MCF 10A (cell line): ENCODE data around the gene KRTAP10-3. TPM values are rescaled to one million over a fixed set of nuclear protein-coding genes. Genes with fewer than 3 reads are reported as not detected.

ENCODE experiments used
- BruUV-seq: library from RNA; stranded (reverse); fragments of 400-500 nt; replicated peaks from 2 replicates; lab custom pipeline; 2021; lab: Mats Ljungman, UMichigan
- CTCF ChIA-PET: fragments of 300-600 bp; sonication (Branson Sonifier 250); formaldehyde crosslinking; extraction: SDS; loops from one replicate; lab custom pipeline; 2021; ENCODE audit warnings: antibody characterized with exemption, inconsistent platforms; lab: Yijun Ruan, JAX
- POLR2A ChIA-PET: fragments of 300-600, 350-650 bp; sonication (Branson Sonifier 250); formaldehyde crosslinking; extraction: SDS; loops from one replicate; lab custom pipeline; 2020; ENCODE audit warnings: antibody characterized with exemption, inconsistent platforms; lab: Yijun Ruan, JAX
- DNase-seq: peaks from one replicate; pipeline ENCODE4 v3.0.0-alpha.2; 2018; ENCODE audit not compliant: unreplicated experiment
- H3K27ac Mint-ChIP-seq: one replicate; pipeline ENCODE4 v1.8.0; 2022; ENCODE audit warnings: mild to moderate bottlenecking, low read depth, mixed read lengths; ENCODE audit not compliant: unreplicated experiment
- H3K27me3 Mint-ChIP-seq: one replicate; pipeline ENCODE4 v1.8.0; 2022; ENCODE audit warnings: mixed read lengths; ENCODE audit not compliant: insufficient read depth, unreplicated experiment
- H3K36me3 Mint-ChIP-seq: one replicate; pipeline ENCODE4 v1.8.0; 2022; ENCODE audit warnings: mild to moderate bottlenecking, moderate library complexity, mixed read lengths; ENCODE audit not compliant: insufficient read depth, unreplicated experiment
- H3K4me1 Mint-ChIP-seq: one replicate; pipeline ENCODE4 v1.8.0; 2022; ENCODE audit warnings: mixed read lengths; ENCODE audit not compliant: insufficient read depth, unreplicated experiment
- H3K4me3 Mint-ChIP-seq: one replicate; pipeline ENCODE4 v1.8.0; 2022; ENCODE audit warnings: mild to moderate bottlenecking, moderate library complexity, mixed read lengths; ENCODE audit not compliant: unreplicated experiment
- H3K9me3 Mint-ChIP-seq: one replicate; pipeline ENCODE4 v1.8.0; 2022; ENCODE audit warnings: mixed read lengths; ENCODE audit not compliant: unreplicated experiment
- intact Hi-C: fragments of 100-400 bp; cut with micrococcal nuclease; formaldehyde crosslinking; loops from 2 replicates; pipeline ENCODE4 v1.14.1; 2022
- total RNA-seq: library from RNA; stranded (reverse); gene quantifications from 2 replicates; pipeline ENCODE4 v1.2.3, GENCODE V29; 2022
- TF ChIP-seq, protein P1 (sequence below): fragments of 200-600 bp; IDR thresholded peaks from one replicate; pipeline ENCODE4 v1.8.0; 2022; ENCODE audit warnings: antibody characterized with exemption, mild to moderate bottlenecking; ENCODE audit not compliant: unreplicated experiment

Gene KRTAP10-3
- total RNA-seq, 1 experiment from 2014 or later, result not detected

DNA sequence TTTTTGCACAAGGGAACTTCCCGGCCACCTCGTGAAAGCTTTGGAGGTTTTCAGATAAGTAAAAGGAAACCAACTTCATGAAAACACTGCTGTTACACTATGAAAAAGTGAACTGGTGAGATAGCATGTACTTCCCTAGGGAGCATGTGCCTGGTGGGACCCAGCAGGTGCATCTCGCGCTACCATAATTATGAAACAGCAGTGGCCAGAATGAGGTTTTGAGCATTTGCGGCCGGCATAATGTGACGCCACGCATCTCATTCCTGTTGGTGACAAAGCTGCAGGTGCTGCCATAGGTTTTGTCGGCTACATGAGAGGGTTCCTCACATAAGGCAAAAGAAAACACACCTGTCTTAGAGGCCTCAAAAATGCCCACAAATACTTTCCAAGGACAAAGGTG is 1.7 kb downstream of the KRTAP10-3 start:
- BruUV-seq, result no TSS peak
- H3K36me3 Mint-ChIP-seq, result no peaks in the 10 kb centered on the region
- POLR2A ChIA-PET, result interaction anchor here (0.6 kb wide), 1 partner anchor 244 kb away, joined by 3 read pairs; no protein-coding TSS in a partner anchor
- no peak overlapping the region for H3K4me3 Mint-ChIP-seq
- CTCF ChIA-PET, result interaction anchor here (0.7 kb wide), 1 partner anchor 24 kb away, joined by 3 read pairs; no protein-coding TSS in a partner anchor
- H3K27me3 Mint-ChIP-seq, result peaks cover 76% of the 10 kb centered on the region
- intact Hi-C loops, result no loop called here
- H3K9me3 Mint-ChIP-seq, result peaks cover 11% of the 10 kb centered on the region
- DNase-seq, result no peak
- no peak overlapping the region for H3K27ac Mint-ChIP-seq
- no peaks in the 10 kb centered on the region for H3K4me1 Mint-ChIP-seq
- TF ChIP-seq, protein P1, sequence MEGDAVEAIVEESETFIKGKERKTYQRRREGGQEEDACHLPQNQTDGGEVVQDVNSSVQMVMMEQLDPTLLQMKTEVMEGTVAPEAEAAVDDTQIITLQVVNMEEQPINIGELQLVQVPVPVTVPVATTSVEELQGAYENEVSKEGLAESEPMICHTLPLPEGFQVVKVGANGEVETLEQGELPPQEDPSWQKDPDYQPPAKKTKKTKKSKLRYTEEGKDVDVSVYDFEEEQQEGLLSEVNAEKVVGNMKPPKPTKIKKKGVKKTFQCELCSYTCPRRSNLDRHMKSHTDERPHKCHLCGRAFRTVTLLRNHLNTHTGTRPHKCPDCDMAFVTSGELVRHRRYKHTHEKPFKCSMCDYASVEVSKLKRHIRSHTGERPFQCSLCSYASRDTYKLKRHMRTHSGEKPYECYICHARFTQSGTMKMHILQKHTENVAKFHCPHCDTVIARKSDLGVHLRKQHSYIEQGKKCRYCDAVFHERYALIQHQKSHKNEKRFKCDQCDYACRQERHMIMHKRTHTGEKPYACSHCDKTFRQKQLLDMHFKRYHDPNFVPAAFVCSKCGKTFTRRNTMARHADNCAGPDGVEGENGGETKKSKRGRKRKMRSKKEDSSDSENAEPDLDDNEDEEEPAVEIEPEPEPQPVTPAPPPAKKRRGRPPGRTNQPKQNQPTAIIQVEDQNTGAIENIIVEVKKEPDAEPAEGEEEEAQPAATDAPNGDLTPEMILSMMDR, result no peak

DNA sequence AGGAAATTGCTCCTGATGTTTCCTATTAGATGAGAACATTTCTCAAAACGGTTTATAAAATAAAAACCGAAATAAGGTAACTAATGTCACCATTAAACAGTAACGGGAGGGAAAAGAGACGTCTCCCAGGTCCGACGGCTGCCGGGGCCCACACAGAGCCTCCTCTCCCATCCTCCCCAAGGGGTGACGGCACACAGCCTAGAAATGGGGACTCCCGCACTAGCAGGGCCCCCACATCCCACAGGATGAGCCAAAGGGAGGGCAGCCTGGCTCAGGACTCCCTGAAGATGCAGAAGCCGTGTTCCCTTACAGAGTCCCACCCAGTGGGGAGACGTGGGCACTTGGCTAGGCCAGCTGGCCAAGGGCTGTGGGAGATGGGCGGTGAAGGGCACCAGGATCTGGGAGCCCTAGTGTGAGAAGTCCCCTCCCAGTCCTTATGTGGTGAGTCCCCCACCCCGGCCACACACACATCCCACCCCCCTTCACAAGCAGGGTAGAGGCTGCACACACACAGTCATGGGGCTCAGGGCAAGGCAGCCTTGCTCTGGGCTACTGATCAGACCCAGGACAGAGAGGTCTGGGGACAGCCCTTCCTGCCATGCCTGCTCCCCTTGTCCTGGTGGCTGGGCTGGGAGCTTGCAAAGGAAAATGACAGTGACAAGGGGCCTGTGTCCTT is 3.3 kb downstream of the KRTAP10-3 start:
- Mint-ChIP-seq H3K27me3 (peaks cover 75% of the 10 kb centered on the region), H3K4me3 (no peak overlapping the region), H3K36me3 (no peaks in the 10 kb centered on the region), H3K4me1 (peaks cover 8% of the 10 kb centered on the region), H3K27ac (no peak overlapping the region), H3K9me3 (peaks cover 5% of the 10 kb centered on the region)
- POLR2A ChIA-PET, result no interaction called here
- no TSS peak for BruUV-seq
- TF ChIP-seq, protein P1, result no peak
- CTCF ChIA-PET, result no interaction called here
- intact Hi-C loops, result no loop called here
- no peak for DNase-seq

- POLR2A ChIA-PET, result no interaction called here
- BruUV-seq, result no TSS peak
- DNase-seq, result no peak
- H3K27ac Mint-ChIP-seq, result no peak overlapping the region
- CTCF ChIA-PET, result interaction anchor here (0.7 kb wide), 1 partner anchor 43 kb away, joined by 4 read pairs; no protein-coding TSS in a partner anchor
- H3K4me3 Mint-ChIP-seq, result no peak overlapping the region
- peaks cover 8% of the 10 kb centered on the region for H3K9me3 Mint-ChIP-seq
- H3K36me3 Mint-ChIP-seq, result no peaks in the 10 kb centered on the region
- intact Hi-C loops, result no loop called here
- peaks cover 62% of the 10 kb centered on the region for H3K27me3 Mint-ChIP-seq
- H3K4me1 Mint-ChIP-seq, result peaks cover 15% of the 10 kb centered on the region
- TF ChIP-seq, protein P1, result no peak
Measured at GRCh38 chr21:44552681-44553080, 5.9 kb downstream of the KRTAP10-3 start.

DNA sequence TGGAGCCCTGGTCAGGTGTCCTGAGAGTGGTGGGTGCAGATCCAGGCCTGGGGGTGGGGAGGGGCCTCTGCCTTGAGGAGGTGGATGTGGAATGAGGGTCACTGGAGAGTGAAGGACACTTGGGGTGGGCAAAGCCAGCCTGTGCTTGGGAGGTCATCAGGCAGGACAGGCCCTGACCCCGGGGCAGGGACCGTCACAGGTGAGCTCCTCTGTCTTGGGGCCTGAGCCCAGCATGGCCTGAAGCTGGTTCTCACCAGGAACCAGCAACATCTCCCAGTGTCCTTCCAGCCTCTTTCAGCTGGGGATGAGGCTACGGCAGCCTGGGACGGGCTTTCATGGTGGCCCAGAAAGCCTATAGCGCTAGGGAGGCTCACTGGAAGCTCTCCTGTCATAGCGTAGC is 6.5 kb downstream of the KRTAP10-3 start:
- CTCF ChIA-PET, result interaction anchor here (0.7 kb wide), 1 partner anchor 42 kb away, joined by 4 read pairs; no protein-coding TSS in a partner anchor
- Mint-ChIP-seq H3K4me3 (no peak overlapping the region), H3K27ac (no peak overlapping the region), H3K9me3 (peaks cover 13% of the 10 kb centered on the region), H3K4me1 (peaks cover 15% of the 10 kb centered on the region), H3K27me3 (peaks cover 62% of the 10 kb centered on the region), H3K36me3 (no peaks in the 10 kb centered on the region)
- no TSS peak for BruUV-seq
- no peak for DNase-seq
- POLR2A ChIA-PET, result no interaction called here
- intact Hi-C loops, result no loop called here
- TF ChIP-seq, protein P1, result no peak
